ENCODE results near the gene PRXL2B.

PRXL2B gene

GRCh38 chr1:2605509-2606395, 19.2 kb downstream of the PRXL2B start:
- TF ChIP-seq CTCF (IDR thresholded peaks at IDR 0.05) = no peak
- Histone ChIP-seq H3K4me3 (no peak overlapping the region), H3K27ac (no peak overlapping the region)
- peak; percentile 67 for DNase-seq (ENCODE audit: low spot score)

DNA sequence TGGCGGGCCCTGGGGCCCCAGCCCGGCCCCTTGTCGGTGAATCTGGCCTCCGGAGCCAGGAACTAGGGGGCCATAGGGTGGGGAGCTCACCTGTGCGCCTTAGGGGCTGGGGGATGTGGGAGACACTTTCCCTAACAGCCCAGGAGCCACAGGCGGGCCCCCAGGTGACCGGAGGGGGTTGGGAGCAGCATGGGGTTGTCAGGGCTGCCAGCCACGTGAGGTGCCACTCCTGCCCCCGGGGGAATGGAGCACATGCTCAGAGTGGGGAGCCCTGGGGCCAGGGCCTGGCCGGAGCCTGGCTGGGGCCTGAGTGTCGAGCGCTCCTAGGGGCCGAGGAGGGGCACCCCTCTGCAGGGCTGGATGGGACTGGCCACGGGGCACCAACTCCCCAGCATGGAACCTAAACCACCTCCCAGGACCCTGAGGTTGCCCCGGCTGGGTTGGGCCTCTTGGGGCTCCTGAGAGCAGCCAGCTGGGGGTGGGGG, 19.9 kb downstream of the PRXL2B start:
- Histone ChIP-seq H3K4me3 (no peak overlapping the region), H3K27ac (no peak overlapping the region)
- no peak for TF ChIP-seq CTCF (IDR thresholded peaks at IDR 0.05)
- DNase-seq (ENCODE audit: low spot score) = no peak

DNA sequence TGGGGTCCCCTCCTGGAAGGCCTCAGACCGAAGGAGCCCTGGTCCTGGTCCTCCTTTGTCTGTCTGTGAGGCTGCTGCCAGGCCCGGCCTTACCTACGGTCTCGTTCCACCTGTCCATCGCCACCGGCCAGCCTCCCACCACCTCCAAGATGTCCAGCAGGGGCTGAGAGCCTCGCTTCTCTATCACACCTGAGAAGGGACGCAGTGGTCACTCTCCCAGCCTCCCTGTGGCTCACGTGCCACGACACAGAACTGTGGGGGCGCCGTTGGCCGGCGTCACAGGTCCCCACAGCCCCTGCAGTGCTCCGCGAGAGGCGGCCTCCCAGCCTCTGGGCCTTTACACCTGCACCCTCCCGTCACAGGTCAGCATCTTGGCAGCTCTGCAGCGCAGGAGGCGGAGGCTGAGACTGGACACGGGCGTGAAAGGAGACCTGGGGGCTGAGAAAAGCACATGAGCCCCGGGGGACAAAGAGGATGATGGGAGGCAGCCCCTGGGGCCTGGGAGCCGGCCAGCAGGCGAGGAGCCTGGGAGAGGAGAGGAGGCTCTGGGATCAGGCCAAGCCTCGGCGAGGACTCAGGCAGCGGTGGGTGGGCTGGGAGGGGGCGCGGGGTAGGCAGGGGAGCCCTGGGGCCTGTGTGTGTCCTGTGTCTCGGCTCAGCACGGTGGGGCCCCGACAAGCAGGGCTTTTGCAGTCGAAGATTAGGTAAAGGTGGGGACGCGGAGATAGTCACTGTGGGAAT, 20.5 kb downstream of the PRXL2B start:
- no peak for TF ChIP-seq CTCF (IDR thresholded peaks at IDR 0.05)
- DNase-seq (ENCODE audit: low spot score) = no peak
- Histone ChIP-seq H3K27ac (no peak overlapping the region), H3K4me3 (no peak overlapping the region)

GRCh38 chr1:2607641-2608091, 21.1 kb downstream of the PRXL2B start:
- H3K27ac ChIP-seq = no peak overlapping the region
- no peak overlapping the region for H3K4me3 ChIP-seq
- TF ChIP-seq CTCF (IDR thresholded peaks at IDR 0.05) = no peak
- peak; percentile 65 for DNase-seq (ENCODE audit: low spot score)

DNA sequence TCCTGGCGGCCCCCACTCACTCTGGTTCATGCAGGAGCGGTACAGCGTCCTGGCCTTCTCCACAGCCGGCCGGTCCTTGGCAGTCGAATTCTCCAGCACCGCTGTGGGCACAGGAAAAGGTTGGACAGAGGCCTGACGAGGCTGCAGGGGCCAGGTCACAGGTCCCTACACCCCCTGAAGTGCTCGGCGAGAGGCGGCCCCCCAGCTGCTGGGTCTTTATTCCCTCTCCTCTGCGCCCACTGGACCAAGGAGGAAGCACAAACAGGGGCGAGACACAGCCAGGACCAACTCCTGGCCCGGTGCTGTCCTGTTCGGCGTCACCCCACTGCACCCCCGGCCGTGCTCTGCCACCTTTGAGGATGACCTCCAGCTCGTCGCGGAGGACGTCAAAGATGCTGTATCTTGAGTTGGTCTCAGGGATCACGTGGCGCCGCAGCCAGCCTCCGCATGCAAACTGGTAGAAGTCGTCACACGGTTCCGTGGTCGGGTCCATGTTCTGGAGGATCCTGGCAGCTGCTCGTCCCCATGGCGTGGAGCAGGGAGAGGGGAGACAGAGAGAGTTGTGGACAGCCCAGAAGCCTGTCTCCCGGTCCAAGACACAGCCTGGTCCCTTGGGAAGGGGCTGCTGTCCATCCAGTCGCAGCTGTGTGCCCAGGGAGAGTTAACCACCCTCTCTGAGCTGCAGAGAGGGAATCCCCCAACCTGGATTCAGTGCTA, 22.9 kb downstream of the PRXL2B start:
- peak; percentile 59 for DNase-seq (ENCODE audit: low spot score)
- no peak for TF ChIP-seq CTCF (IDR thresholded peaks at IDR 0.05)
- H3K4me3 ChIP-seq = no peak overlapping the region
- H3K27ac ChIP-seq = no peak overlapping the region

DNA sequence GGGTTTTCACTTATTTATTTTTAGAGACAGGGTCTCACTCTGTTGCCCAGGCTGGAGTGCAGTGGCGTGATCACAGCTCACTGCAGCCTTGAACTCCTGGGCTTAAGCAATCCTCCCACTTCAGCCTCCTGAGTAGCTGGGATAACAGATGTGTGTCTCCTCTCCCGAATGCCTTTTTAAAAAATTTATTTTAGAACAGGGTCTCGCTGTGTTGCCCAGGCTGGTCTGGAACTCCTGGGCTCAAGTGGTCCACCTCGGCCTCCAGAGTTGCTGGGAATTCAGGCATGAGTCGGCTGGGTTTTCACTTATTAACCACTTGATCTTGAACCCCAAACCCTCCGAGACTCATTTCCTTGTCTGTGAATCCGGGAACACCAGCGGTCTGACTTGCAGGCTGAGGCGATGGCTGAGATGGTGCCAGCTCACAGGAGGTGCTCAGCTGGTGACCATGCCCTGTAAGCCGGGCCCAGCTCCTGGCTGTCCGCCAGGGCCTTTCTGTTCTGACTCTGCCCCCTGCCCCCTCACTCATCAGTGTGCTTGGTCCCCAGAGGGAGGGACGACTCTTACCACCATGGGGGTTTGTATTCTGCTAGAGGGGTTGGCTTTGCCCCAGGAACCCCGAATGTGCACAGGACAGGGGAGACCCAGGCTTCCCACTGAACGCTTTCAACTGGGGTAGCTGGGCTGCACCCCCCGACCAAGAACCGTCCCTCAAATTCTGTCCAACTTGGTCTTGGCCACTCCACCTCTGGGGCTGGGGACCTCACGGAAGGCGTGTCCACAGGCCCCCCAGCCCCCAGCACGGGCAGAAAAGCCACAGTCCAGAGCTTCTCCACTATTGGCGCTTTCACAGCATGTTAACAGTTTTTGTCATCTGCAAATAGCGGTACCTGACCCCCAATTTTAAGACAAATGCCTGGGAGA, 23.7 kb downstream of the PRXL2B start:
- TF ChIP-seq CTCF (IDR thresholded peaks at IDR 0.05) = no peak
- Histone ChIP-seq H3K4me3 (no peak overlapping the region), H3K27ac (no peak overlapping the region)
- peak; percentile 67 for DNase-seq (ENCODE audit: low spot score)

Data from coronary artery (tissue), 2 donors.